ENCODE data around the gene TTLL12. TPM values are rescaled to one million over a fixed set of nuclear protein-coding genes. Genes with fewer than 3 reads are reported as not detected.

The TTLL12 gene
- polyA plus RNA-seq, 1 experiment = 5.7 TPM

GRCh38 chr22:43183496-43184277 is 3.2 kb downstream of the TTLL12 start:
- no peaks in the 10 kb centered on the region; the same call in 1 of the 2 replicates for H3K9me3 ChIP-seq (ENCODE audit: control insufficient read depth, insufficient read depth, low read length)
- DNase-seq (ENCODE audit: low read depth, low spot score) = no peak
- H3K27ac ChIP-seq (ENCODE audit: low read depth, low read length) = no peak overlapping the region
- TF ChIP-seq CTCF (IDR thresholded peaks at IDR 0.05; ENCODE audit: low read depth, low read length) = no peak
- no peak overlapping the region for H3K4me3 ChIP-seq (ENCODE audit: low read depth, low read length)
- no peaks in the 10 kb centered on the region for H3K27me3 ChIP-seq (ENCODE audit: control insufficient read depth, insufficient read depth, low read length)
- POLR2A ChIA-PET = no interaction called here
- CTCF ChIA-PET = interaction anchor here (0.6 kb wide), 1 partner anchor 34 kb away, joined by 3 read pairs; no protein-coding TSS in a partner anchor

GRCh38 chr22:43182726-43183125 is 4.2 kb downstream of the TTLL12 start:
- Histone ChIP-seq H3K4me3 (ENCODE audit: low read depth, low read length) (no peak overlapping the region), H3K9me3 (ENCODE audit: control insufficient read depth, insufficient read depth, low read length) (no peaks in the 10 kb centered on the region; the same call in 1 of the 2 replicates), H3K27ac (ENCODE audit: low read depth, low read length) (no peak overlapping the region), H3K27me3 (ENCODE audit: control insufficient read depth, insufficient read depth, low read length) (no peaks in the 10 kb centered on the region)
- ChIA-PET CTCF (no interaction called here), POLR2A (no interaction called here)
- no peak for TF ChIP-seq CTCF (IDR thresholded peaks at IDR 0.05; ENCODE audit: low read depth, low read length)
- DNase-seq (ENCODE audit: low read depth, low spot score) = no peak

- no peak overlapping the region for H3K27ac ChIP-seq (ENCODE audit: low read depth, low read length)
- no peak overlapping the region for H3K4me3 ChIP-seq (ENCODE audit: low read depth, low read length)
- no peaks in the 10 kb centered on the region for H3K27me3 ChIP-seq (ENCODE audit: control insufficient read depth, insufficient read depth, low read length)
- no peak for TF ChIP-seq CTCF (IDR thresholded peaks at IDR 0.05; ENCODE audit: low read depth, low read length)
- CTCF ChIA-PET = interaction anchor here (0.6 kb wide), 1 partner anchor 262 kb away, joined by 7 read pairs; no protein-coding TSS in a partner anchor
- no peak for DNase-seq (ENCODE audit: low read depth, low spot score)
- no peaks in the 10 kb centered on the region; the same call in 1 of the 2 replicates for H3K9me3 ChIP-seq (ENCODE audit: control insufficient read depth, insufficient read depth, low read length)
- POLR2A ChIA-PET = no interaction called here
Observed at GRCh38 chr22:43182118-43182517, 4.8 kb downstream of the TTLL12 start.

GRCh38 chr22:43181321-43182076 is 5.4 kb downstream of the TTLL12 start:
- H3K27ac ChIP-seq (ENCODE audit: low read depth, low read length) = no peak overlapping the region

More at GRCh38 chr22:43181321-43182076, 5.4 kb downstream of the TTLL12 start:
- Histone ChIP-seq H3K9me3 (ENCODE audit: control insufficient read depth, insufficient read depth, low read length) (no peaks in the 10 kb centered on the region; the same call in 1 of the 2 replicates), H3K27me3 (ENCODE audit: control insufficient read depth, insufficient read depth, low read length) (no peaks in the 10 kb centered on the region), H3K4me3 (ENCODE audit: low read depth, low read length) (no peak overlapping the region)
- no peak for TF ChIP-seq CTCF (IDR thresholded peaks at IDR 0.05; ENCODE audit: low read depth, low read length)
- no peak for DNase-seq (ENCODE audit: low read depth, low spot score)
- POLR2A ChIA-PET = no interaction called here
- CTCF ChIA-PET = interaction anchor here (0.6 kb wide), 1 partner anchor 261 kb away, joined by 7 read pairs; no protein-coding TSS in a partner anchor

All from AG04450 (cell line).